Mucosa of rectum (tissue), 2 donors: ENCODE data around the gene BEGAIN.
A peak's percentile ranks its signal among the peaks of the same experiment; 100 is the strongest.

ENCODE experiments used
- H3K27ac ChIP-seq, 2 donors: one replicate each; pipeline ENCODE4 v1.7.0; 2013; ENCODE audit warnings: inconsistent platforms in 2 of 2, low read depth in 2 of 2, low read length in 2 of 2
- H3K27me3 ChIP-seq, 2 donors: one replicate each; pipeline ENCODE4 v1.7.0; 2013; ENCODE audit warnings: low read length in 2 of 2; ENCODE audit not compliant: control insufficient read depth in 2 of 2, insufficient read depth in 2 of 2
- H3K36me3 ChIP-seq, 2 donors: one replicate each; pipeline ENCODE4 v1.7.0; 2013; ENCODE audit warnings: low read length in 2 of 2; ENCODE audit not compliant: control insufficient read depth in 2 of 2, insufficient read depth in 2 of 2
- H3K4me1 ChIP-seq, 2 donors: one replicate each; pipeline ENCODE4 v1.7.0; 2013; ENCODE audit warnings: low read length in 2 of 2, mild to moderate bottlenecking in 1 of 2; ENCODE audit not compliant: control insufficient read depth in 2 of 2, insufficient read depth in 2 of 2
- H3K4me3 ChIP-seq, 2 donors: one replicate each; pipeline ENCODE4 v1.7.0; 2013; ENCODE audit warnings: low read length in 2 of 2
- H3K9ac ChIP-seq, 2 donors: one replicate each; pipeline ENCODE4 v1.7.0; 2013; ENCODE audit warnings: low read length in 2 of 2, low read depth in 1 of 2, mild to moderate bottlenecking in 1 of 2
- H3K9me3 ChIP-seq, 2 donors: one replicate each; pipeline ENCODE4 v1.7.0; 2013; ENCODE audit warnings: low read length in 2 of 2; ENCODE audit not compliant: control insufficient read depth in 2 of 2
- donor health status: healthy.
- donor health status: Normal muscosa, but diverticular disease.

Gene BEGAIN

DNA sequence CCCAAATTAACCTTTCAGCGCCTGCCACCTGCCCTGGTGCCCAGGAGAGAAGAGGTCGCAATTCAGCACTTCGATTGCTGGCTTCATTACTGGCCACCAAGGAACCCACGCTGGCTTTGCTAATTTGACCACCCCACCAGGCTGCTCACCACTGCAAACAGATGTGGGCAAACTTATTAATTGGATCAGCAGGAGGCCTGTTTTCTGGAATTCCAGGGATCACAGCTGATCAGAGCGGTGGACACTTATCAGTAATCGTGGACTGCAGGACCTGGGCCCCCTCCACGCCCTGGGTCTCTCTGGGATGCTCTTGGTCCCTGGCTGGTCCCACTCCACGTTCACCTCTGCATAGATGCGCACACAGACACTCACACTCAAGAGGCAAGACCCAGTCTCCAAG is 27.8 kb downstream of the BEGAIN start:
- H3K27ac ChIP-seq = no peak overlapping the region
- H3K4me3 ChIP-seq = no peak overlapping the region
- H3K9ac ChIP-seq = no peak overlapping the region
- no peaks in the 10 kb centered on the region for H3K27me3 ChIP-seq
- no peaks in the 10 kb centered on the region for H3K9me3 ChIP-seq
- peaks cover under 1 to 1% of the 10 kb centered on the region in 2 donors for H3K4me1 ChIP-seq
- H3K36me3 ChIP-seq = no peaks in the 10 kb centered on the region

DNA sequence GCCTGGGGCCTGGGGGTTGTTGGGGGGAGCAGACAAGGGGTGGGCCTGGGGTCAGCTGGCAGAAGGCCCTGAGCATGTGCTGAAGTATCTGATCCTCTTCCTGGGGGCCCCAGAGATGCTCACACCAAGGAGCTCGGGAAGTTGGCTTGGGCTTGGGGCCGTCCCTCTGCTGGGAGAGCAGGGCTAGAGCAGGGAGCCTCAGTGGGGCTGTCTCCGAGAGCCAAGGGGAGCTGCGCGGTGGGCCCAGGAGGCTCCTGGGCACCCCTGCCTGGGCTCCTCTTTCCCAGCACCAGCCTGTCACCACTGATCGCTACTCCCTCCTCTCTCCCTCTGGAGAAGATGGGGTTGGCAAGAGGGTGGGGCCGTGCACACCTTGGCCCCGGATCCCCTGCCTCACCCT is 28.3 kb downstream of the BEGAIN start:
- no peaks in the 10 kb centered on the region for H3K9me3 ChIP-seq
- no peak overlapping the region for H3K9ac ChIP-seq
- peaks cover 0 to under 1% of the 10 kb centered on the region in 2 donors for H3K27me3 ChIP-seq

DNA sequence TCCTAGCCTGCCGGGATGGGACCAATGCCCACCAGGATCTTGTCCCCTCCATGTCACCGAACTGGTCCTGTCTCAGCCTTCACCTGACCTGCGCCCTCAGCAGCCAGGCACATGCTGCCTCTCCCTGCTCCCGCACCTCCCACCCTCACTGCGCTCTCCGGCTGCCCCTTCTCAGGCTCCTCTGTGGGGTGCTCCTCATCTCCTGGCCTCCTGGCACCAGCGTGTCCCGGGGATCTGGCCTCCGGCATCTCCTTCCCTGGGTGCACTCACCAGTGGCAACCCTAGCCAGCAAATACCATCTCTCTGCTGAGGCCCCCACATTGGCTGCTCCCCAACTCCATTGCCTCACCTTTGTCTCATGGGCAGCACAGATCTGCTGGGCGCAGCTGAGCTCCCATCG is 29.0 kb downstream of the BEGAIN start:
- H3K4me1 ChIP-seq = peaks cover 9 to 10% of the 10 kb centered on the region in 2 donors
- no peak overlapping the region for H3K9ac ChIP-seq
- H3K9me3 ChIP-seq = no peaks in the 10 kb centered on the region
- H3K36me3 ChIP-seq = no peaks in the 10 kb centered on the region
- H3K4me3 ChIP-seq = no peak overlapping the region
- H3K27ac ChIP-seq = no peak overlapping the region
- H3K27me3 ChIP-seq = peaks cover 0 to 3% of the 10 kb centered on the region in 2 donors

More for the DNA sequence above, 28.3 kb downstream of the BEGAIN start:
- no peaks in the 10 kb centered on the region for H3K36me3 ChIP-seq
- H3K4me3 ChIP-seq = no peak overlapping the region
- H3K4me1 ChIP-seq = peaks cover 5 to 6% of the 10 kb centered on the region in 2 donors
- no peak overlapping the region for H3K27ac ChIP-seq

DNA sequence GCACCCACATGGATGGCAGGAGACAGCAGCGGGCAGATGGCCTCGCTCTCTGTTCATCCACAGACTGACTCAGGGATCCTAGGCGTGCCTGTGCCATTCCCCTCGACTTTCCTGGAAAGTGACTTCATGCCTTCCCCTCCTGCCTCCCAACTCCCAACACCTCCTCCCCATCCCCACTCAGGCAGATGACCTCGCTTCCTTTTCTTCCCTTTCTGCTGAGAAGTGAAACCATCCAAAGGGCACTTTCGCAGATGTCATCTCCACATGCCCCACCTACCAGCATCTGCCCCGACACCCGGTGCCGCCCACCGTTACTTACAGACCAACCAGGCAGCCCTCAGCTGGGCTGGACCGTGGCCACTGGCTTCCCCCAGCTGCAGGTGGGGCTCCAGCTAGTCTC is 29.6 kb downstream of the BEGAIN start:
- Histone ChIP-seq H3K27ac (no peak overlapping the region), H3K9ac (no peak overlapping the region), H3K27me3 (peaks cover 0 to 3% of the 10 kb centered on the region in 2 donors), H3K9me3 (no peaks in the 10 kb centered on the region), H3K4me3 (no peak overlapping the region), H3K36me3 (no peaks in the 10 kb centered on the region), H3K4me1 (peaks cover 9 to 10% of the 10 kb centered on the region in 2 donors)

DNA sequence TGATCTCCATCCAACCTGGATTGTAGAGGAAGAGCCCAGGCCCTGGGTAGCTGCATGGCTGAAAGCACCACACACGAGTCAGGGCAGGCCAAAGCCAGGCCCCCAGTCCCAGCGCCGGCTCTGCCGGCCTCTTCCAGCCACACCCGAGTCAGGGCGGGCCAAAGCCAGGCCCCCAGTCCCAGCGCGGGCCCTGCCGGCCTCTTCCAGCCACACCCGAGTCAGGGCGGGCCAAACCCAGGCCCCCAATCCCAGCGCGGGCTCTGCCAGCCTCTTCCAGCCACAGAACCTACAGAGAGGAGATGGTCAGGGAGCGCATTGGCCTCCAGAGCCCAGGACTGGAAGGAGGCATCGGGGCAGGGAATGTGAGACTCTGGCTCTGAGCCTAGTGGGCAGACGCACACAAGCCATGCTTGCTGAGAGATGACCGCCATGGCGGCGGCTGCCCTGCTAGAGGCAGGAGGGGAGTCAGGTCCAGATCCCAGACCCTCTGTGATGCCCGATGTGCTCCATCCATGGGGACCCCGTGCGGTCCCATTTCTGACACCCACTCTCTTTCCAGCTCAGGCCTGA is 30.2 kb downstream of the BEGAIN start:
- H3K27me3 ChIP-seq = peaks cover 0 to 3% of the 10 kb centered on the region in 2 donors
- H3K9me3 ChIP-seq = no peaks in the 10 kb centered on the region
- no peak overlapping the region for H3K9ac ChIP-seq
- no peaks in the 10 kb centered on the region for H3K36me3 ChIP-seq
- H3K4me1 ChIP-seq = peaks cover 9 to 10% of the 10 kb centered on the region in 2 donors
- H3K4me3 ChIP-seq = no peak overlapping the region
- no peak overlapping the region for H3K27ac ChIP-seq

DNA sequence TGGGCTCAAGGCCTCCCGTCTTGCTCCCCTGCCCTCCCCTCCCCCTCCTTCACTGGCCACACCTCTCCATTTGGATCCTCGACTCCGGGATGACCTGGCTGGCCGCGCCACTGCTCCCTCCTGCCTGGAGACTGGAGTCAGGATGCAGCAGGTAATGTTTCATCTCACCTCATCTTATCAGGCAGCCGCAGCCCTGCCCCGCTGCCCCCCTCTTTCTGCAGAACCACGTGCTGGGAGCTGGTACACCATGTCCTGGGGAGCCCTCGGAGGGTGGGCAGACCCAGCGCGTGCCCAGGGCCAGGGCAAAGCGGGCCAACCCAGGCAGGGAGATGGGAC is 31.1 kb downstream of the BEGAIN start:
- Histone ChIP-seq H3K36me3 (no peaks in the 10 kb centered on the region), H3K4me1 (peaks cover 9 to 10% of the 10 kb centered on the region in 2 donors), H3K4me3 (no peak overlapping the region), H3K9me3 (no peaks in the 10 kb centered on the region), H3K27ac (no peak overlapping the region), H3K27me3 (peaks cover 0 to 3% of the 10 kb centered on the region in 2 donors), H3K9ac (no peak overlapping the region)

DNA sequence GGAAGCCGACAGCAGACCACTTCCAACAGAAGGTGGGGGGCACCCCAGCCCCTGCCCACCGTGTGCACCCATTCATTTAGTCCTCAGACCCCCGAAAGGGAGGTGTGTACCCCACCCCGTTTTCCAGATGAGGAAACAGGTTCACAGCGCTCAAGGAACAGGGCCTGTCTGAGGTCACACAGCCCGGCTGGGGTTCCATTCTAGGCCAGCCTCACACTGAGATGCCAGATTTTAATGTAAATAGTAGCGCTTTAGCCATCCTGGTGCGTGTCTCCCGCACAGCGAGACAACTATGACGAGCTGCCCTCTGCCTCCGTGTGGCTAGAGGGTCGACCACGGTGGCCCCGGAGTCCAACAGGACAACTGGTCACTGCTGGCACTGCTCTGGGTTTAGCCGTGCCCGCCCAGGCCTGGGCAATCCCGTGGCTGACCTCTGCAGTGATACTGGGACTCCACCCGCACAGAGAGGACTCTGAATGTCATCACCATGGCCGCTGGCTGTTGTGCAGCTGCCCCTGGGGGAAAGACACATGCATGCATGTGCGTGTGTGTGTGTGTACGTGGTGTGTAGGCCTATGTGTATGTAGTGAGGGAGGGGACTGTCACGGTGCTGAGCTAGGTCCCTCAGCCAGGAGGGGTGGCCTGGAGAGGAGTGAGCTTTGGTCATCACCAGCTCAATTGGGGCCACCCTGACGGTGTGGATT is 31.6 kb downstream of the BEGAIN start:
- H3K9ac ChIP-seq = no peak overlapping the region
- no peaks in the 10 kb centered on the region for H3K9me3 ChIP-seq
- H3K36me3 ChIP-seq = no peaks in the 10 kb centered on the region
- H3K4me1 ChIP-seq = peaks cover 9 to 10% of the 10 kb centered on the region in 2 donors
- H3K4me3 ChIP-seq = no peak overlapping the region
- H3K27me3 ChIP-seq = peaks cover 0 to 3% of the 10 kb centered on the region in 2 donors
- no peak overlapping the region for H3K27ac ChIP-seq

DNA sequence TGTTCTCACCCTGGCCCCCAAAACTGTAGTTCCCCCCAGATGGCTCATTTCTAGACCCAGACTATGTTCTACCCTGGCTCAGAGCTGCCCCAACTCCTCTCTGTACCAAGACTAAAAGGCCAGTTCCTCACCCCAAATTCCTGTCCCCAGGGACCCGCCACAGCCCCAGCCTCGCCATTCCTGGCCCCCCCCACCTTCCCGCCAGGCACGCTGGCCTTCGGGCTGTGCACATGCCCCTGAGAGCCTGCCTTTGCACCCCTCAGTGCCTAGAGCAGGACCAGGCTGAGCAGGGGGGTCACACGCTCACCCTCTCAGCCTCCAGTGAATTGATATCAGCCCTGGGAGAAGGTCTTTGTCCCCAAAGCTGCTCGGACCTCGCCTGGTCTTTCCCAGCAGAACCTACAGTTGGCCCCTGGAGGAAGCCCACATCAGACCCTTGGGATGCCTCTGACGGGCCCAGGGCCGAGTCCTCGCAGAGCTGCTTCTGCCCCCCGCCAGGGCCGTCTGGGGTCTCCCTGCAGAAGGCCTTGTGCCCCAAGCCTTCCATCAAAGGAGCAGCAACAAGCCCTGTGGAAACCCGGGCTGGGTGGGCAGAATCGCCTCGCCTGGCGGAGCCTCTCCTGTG is 32.4 kb downstream of the BEGAIN start:
- no peak overlapping the region for H3K9ac ChIP-seq
- peaks cover 0 to 3% of the 10 kb centered on the region in 2 donors for H3K27me3 ChIP-seq

DNA sequence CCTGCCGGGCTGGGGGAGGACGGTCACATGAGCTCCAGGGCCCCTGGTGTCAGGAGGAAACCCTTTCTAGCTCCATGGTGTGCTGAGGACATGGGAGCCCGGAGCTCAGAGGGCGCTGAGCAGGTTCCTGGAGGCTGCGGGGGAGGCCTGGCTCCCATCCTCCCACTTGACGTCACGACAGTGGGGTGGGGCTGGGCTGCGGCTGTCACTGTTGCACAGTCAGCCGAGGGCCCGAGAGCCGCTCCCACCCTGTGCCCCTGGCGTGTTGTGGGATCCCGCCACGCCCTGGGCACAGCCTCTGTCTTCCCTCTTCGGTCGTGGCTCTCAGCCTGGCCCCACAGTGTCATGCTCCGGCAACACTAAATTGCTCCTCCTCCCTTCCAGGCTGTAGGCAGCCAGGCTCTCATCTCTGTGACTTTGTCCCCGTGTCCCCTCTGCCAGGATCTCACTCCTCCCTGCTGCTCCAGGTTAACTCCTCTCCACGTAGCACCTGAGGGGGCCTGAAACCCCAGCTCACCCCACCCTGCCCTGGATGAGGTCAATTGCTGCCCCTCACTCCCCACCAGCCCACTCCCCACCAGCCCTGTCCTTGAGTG is 33.0 kb downstream of the BEGAIN start:
- Histone ChIP-seq H3K4me3 (peak overlapping the region in 1 of 2 donors; percentile 5), H3K9ac (peak overlapping the region in 1 of 2 donors; percentile 56), H3K4me1 (peaks cover 9 to 10% of the 10 kb centered on the region in 2 donors), H3K9me3 (no peaks in the 10 kb centered on the region), H3K27ac (no peak overlapping the region), H3K27me3 (peaks cover 0 to 5% of the 10 kb centered on the region in 2 donors), H3K36me3 (no peaks in the 10 kb centered on the region)

More for the DNA sequence above, 32.4 kb downstream of the BEGAIN start:
- Histone ChIP-seq H3K4me3 (no peak overlapping the region), H3K9me3 (no peaks in the 10 kb centered on the region), H3K27ac (no peak overlapping the region), H3K36me3 (no peaks in the 10 kb centered on the region), H3K4me1 (peaks cover 9 to 10% of the 10 kb centered on the region in 2 donors)

DNA sequence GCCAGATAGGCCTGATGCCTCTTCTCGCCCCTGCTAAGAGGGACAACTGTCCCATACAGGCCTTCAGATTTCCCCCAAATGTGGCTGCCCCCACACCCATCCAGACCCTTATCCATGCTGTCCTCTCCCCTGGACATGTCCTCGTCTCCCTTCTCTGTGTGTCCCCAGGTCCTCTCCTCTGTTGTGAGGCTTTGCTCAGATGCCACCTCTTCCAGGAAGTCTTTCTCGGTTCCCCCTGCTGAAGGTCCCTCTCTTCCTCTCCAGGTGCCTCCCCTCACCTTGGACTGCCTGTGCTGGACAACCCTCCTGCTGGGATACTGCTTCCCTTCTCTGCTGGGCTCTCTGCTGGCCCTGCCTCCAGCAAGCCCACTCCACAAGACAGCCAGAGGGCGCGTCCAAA is 33.7 kb downstream of the BEGAIN start:
- no peaks in the 10 kb centered on the region for H3K36me3 ChIP-seq
- no peak overlapping the region for H3K4me3 ChIP-seq
- peaks cover 0 to 6% of the 10 kb centered on the region in 2 donors for H3K27me3 ChIP-seq
- no peak overlapping the region for H3K27ac ChIP-seq
- H3K9ac ChIP-seq = peak overlapping the region in 1 of 2 donors; percentile 56
- H3K9me3 ChIP-seq = no peaks in the 10 kb centered on the region
- H3K4me1 ChIP-seq = peaks cover 10 to 14% of the 10 kb centered on the region in 2 donors
